Caki2 (cell line): ENCODE measurements around the gene PTPRG. TPM values are rescaled to one million over a fixed set of nuclear protein-coding genes. Genes with fewer than 3 reads are reported as not detected.

Source experiments
- DNase-seq: peaks from one replicate; pipeline ENCODE4 v3.0.0-alpha.2; 2015; ENCODE audit warnings: low read depth
- in situ Hi-C: cut with HindIII; loops from 2 replicates; pipeline ENCODE4 v1.10.0; 2016; ENCODE audit warnings: low sequenced_read_pairs, low pct_unique_long_range_greater_than_20kb, mixed read lengths
- total RNA-seq: library from RNA; depleted of rRNA; stranded (reverse); fragments of >200 nt; shearing (Covaris generic); gene quantifications from 2 replicates; pipeline ENCODE4 v1.2.3, GENCODE V29; 2014; ENCODE audit warnings: low replicate concordance

PTPRG gene
- total RNA-seq, 1 experiment from 2014 or later: 9.4 TPM

- in situ Hi-C loops: no loop called here
- DNase-seq: no peak
Measured at GRCh38 chr3:62253971-62254370, 692.6 kb downstream of the PTPRG start.

DNA sequence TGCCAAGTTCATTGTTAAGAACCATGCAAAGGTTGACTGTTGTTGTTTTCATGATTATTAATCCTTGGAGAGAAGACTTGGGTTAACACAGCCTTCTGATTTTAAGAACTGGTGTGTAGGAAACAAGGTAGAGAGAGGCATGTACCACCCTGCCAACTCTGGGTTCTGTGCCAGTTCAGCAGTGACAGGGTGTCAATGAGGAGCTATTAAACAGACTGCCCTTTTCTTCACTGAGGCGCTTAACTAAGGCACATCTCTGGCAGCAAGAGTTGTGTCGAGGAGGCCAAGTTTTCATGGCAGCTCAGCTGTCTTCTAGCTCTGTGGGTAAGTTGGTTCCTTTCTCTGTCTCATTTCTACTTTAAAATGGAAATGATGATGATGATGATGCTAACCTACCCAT is 694.4 kb downstream of the PTPRG start:
- in situ Hi-C loops: no loop called here
- no peak for DNase-seq

DNA sequence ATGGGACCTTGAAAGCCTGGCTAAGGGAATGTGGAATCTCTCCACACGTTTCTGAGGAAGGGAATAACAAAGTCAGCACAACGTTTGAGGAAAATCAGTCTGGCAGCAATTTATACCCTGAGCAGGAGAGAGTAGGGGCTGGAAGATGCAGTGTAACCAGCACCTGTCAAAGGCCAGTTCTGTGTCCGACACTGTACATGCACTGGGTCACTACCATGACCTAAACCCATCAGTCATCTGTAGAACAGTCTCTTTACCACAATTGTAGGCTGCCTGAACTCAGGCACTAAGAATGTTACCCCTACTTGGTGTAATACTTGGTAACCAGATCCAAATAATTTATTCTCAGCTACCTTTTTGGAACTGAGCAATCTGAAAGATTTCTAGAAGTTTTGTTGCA is 698.6 kb downstream of the PTPRG start:
- DNase-seq: no peak
- in situ Hi-C loops: no loop called here

GRCh38 chr3:62260655-62261054 is 699.3 kb downstream of the PTPRG start:
- DNase-seq: no peak
- in situ Hi-C loops: no loop called here

- in situ Hi-C loops: no loop called here
- no peak for DNase-seq
Measured at GRCh38 chr3:62261121-62261520, 699.8 kb downstream of the PTPRG start.

- in situ Hi-C loops: no loop called here
- no peak for DNase-seq
Measured at GRCh38 chr3:62261736-62262135, 700.4 kb downstream of the PTPRG start.

DNA sequence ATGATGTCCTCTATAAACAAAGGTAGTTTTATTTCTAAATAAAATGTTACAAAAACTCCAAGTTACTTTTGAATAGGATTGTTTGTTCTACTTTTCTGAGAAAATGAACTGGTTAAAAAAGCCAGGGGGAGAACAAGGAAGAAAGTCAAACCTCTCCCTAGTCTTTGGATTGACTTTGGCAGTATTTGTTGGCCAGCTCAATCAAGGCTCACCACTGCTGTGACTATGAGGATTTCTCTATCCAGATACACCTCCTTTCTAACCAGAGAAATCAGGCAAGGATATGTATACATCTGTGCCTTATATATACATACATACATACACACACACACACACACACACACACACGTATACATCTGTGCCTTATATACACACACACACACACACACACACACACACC is 704.2 kb downstream of the PTPRG start:
- in situ Hi-C loops: no loop called here
- DNase-seq: no peak

DNA sequence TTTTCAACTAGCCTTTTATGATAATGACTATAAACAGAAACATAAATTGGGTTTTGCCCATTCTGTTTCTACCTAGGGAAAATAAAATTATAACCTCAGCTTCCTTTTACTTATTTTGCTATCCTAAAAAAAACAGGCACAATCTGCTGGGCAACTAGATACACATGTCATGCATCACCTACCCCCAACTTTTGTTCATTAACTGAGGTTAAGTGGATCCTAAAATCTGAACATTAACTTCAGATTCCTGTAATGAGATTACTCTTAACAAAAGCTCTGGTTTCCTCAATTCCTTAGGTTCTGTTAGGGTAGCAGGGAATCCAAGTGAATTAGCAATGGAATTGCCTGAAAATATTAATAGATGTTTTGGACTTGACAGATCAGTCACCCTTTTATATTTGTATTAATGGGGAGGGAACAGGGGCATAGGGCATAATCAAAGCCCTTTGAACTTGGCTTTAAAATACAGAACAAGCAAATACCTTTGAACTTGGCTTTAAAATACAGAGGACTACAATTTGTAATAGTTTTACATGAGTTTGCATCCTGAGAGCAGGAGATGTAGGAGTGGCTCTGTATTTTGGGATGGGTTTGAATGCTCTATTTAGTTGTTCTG is 705.4 kb downstream of the PTPRG start:
- in situ Hi-C loops: no loop called here
- no peak for DNase-seq

GRCh38 chr3:62276658-62277180 is 715.3 kb downstream of the PTPRG start:
- DNase-seq: no peak
- in situ Hi-C loops: no loop called here

GRCh38 chr3:62277450-62277849 is 716.1 kb downstream of the PTPRG start:
- in situ Hi-C loops: no loop called here
- DNase-seq: no peak

DNA sequence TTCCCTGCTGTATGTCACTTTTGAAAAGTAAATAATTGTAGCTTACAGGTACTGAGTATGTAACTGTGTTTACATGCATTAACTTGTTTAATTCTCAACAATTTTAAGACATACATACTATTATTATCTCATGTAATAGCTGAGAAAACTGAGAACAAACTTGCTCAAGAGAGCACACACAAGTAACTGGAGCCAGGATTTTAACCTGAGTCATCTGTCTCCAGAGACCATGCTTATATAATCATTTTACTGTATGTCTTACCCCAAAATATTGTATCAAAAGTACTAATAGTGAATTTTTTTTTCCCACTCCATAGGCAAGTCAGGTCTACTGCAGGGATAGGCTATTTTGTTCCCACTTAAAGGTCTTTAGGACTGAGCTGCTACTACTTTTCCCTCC is 716.6 kb downstream of the PTPRG start:
- in situ Hi-C loops: no loop called here

DNA sequence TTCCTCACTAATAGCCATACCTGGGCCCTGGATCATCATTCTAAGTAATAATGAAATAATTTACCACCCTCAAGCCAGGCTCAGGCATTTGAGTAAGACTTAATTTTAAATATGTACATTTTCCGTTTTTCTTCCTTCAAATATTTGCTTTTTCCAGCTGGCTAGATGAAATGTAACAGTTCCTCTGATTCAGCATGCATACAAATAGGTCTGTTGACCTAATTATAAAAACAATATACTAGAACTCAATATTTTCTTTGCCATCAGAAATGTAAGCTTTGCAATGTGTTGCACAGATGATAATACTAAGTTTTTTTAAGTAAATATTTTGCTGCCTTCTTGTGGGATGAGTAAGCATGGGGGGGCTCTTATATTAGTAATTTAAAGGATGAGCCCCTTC is 720.4 kb downstream of the PTPRG start:
- DNase-seq: no peak

More for the DNA sequence above, 716.6 kb downstream of the PTPRG start:
- DNase-seq: no peak

DNA sequence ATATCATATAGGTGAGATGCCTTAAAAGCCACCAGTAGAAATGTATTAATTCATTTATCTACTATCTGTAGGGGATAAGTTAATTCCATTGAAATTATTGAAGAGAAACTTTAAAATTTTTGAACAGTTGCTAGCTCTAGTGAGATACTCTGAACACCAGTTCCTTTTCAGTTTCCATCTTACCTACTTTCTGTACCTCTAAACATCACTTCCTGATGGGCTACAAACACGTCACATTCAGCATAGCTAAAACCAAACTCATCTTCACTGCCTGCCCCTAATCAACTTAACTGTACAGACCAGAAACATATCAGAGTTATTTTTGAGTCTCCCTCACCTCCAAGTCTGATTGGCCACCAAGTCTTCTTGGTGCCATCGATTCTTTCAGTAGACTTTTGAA is 723.1 kb downstream of the PTPRG start:
- in situ Hi-C loops: no loop called here
- DNase-seq: no peak

More for the DNA sequence above, 720.4 kb downstream of the PTPRG start:
- in situ Hi-C loops: no loop called here

DNA sequence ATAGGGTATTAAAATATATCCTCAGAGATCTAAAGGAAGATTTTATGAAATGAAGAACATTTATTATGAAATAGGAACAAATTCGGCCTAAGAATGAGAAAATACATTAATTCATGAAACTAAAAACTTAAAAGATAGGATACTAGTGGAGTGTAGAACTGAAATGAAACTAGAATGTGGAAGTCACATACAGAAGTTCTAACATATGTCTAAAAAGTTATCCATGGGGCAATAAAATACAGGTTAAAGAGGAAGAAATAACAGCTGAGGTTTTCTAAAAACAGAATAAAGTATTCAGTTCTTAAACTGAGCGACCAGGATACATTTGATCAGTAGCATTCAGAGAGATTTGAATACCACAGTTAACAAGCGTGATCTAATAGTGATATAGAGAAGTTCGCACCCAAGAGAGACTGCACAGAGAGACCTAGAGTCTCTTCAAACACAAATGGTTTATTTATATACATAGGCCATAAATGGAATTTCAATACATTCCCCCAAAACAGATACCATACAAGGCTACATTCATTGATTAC is 726.1 kb downstream of the PTPRG start:
- in situ Hi-C loops: no loop called here
- no peak for DNase-seq

GRCh38 chr3:62289922-62290321 is 728.6 kb downstream of the PTPRG start:
- DNase-seq: no peak
- in situ Hi-C loops: no loop called here

DNA sequence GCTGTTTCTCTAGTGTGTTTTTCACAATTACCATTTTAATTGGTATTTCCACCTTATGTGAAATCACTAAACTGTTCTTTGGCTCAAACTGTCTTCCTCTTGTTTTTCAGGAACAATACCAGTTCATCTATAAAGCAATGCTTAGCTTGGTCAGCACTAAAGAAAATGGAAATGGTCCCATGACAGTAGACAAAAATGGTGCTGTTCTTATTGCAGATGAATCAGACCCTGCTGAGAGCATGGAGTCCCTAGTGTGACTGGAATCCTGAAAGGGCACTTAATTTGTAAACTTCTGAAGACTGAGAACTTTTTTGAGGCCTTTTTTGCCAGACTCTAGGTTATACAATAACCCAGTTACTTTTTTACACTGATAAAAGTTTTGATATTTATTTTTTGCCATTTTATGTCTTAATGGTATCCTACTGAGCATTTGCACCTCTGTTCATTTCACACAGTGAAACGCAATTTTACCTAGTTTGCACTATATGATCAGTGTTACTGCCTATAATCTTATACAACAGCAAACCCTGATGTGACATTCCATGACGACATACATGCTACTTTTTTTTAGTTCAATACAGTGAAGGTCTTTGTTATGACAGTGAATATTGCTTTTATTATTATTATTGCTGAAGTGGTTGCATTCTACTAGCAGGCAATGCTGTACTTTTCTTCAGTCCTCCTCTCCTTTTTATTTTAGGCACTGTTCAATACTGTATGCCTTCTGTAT is 731.8 kb downstream of the PTPRG start:
- no peak for DNase-seq
- in situ Hi-C loops: no loop called here

- DNase-seq: no peak
- in situ Hi-C loops: no loop called here
Measured at GRCh38 chr3:62295571-62295970, 734.2 kb downstream of the PTPRG start.

DNA sequence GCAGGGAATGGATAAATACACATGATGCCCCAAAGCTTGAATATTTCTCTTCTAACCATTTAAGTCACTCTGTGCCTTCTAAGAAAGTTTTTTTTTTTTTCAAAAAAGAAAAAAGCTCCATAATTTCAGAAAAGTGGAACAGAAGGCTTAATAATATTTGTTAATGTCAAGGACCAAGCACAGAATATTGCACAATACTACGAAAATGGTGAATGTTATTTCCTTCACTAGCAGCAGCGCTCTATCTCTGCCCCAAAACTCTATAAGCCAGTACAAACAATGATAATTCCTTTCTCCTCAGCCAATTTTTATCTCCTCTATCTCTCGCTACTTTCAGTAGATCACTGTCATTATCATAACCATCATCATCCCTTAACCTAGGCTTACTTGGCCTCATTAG is 739.2 kb downstream of the PTPRG start:
- DNase-seq: no peak
- in situ Hi-C loops: no loop called here

GRCh38 chr3:62312201-62312600 is 750.8 kb downstream of the PTPRG start:
- in situ Hi-C loops: no loop called here
- no peak for DNase-seq

DNA sequence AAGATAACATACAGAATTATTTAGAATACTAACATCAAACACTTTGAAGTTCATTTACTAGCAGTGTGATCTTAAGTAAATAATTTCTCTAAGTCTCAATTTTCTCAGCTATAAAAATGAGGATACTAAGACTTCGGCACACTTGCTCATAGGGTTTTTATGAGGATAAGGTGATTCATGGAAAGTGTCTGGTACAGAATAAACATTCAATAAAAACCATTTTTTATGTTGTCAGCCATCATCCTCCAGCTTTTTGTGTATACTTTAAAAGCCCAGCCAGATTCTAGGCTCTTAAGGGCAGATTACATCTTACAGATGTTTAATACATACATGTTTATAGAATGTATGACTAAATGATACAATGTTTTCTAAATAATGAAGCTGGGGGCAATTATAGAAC is 755.2 kb downstream of the PTPRG start:
- in situ Hi-C loops: no loop called here
- no peak for DNase-seq
